NCI-H2227 (cell line): ENCODE data around the gene TBC1D3G.
"Not testable (repeated sequence)": the region's sequence is repeated elsewhere in the genome, so short reads cannot be mapped to it uniquely, and the experiment has no call there.

Source experiments
- DNase-seq: peaks from one replicate; lab custom pipeline; 2025; ENCODE audit not compliant: unreplicated experiment; lab: John Stamatoyannopoulos, UW

The TBC1D3G gene

DNA sequence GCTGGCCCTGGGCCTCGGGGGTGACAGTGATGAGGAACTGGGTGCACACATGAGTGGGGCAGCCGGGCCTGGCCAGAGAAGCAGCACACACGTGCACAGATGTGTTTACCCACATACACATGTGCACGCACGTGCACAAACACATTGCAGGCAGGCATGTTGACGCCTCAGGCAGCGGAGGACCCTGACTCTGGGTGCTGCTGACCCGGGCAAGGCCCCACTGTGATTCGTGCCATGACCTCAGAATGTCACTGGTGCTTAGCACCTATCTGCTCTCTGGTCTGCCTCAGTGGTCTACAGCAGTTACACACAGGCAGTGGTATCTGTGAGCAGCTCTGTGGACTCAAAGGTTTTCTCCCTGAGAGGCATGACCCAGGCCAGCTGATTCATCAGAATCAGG is at the start of gene TBC1D3G:
Gene TBC1D3G, plus strand, starts transcription at position 301 of the 400 bp plus-strand sequence. CDS start 1,528 bp downstream, outside the sequence.
- DNase-seq, result not testable (repeated sequence)

DNA sequence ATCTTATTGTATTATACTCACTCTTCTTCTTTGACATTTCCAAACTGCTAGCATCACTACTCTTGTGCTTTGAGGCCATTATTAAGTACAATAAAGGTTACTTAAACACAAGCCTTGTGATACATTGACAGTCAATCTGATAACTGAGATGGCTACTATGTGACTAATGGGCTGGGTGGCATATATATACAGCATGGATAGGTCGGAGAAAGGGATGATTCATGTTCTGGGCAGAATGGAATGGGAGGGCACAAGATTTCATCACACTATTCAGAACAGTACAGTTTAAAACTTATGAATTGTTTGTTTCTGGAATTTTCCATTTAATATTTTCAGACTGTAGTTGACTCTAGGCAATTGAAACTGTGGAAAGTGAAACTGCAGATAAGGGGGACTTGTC is 40.4 kb upstream of the TBC1D3G start:
- not testable (repeated sequence) for DNase-seq

DNA sequence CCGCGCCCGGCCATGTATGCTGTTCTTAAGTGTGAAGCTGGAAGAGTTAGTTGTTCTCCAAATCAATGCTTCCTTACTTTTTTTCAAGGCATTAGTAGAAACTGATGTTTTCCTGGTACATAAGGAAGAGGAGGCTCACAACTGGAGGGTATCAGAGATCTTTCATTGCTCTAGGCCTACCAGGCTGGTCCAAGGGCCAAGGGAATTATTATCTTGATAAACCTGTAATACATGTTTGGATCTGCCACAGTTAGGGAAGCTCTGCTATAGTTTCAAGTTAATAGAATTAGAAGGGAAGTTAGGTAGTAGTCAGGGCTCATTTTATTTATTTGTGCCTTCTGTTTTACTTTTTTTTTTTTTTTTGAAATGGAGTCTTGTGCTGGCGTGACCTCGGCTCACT is 39.5 kb upstream of the TBC1D3G start:
- DNase-seq, result not testable (repeated sequence)

DNA sequence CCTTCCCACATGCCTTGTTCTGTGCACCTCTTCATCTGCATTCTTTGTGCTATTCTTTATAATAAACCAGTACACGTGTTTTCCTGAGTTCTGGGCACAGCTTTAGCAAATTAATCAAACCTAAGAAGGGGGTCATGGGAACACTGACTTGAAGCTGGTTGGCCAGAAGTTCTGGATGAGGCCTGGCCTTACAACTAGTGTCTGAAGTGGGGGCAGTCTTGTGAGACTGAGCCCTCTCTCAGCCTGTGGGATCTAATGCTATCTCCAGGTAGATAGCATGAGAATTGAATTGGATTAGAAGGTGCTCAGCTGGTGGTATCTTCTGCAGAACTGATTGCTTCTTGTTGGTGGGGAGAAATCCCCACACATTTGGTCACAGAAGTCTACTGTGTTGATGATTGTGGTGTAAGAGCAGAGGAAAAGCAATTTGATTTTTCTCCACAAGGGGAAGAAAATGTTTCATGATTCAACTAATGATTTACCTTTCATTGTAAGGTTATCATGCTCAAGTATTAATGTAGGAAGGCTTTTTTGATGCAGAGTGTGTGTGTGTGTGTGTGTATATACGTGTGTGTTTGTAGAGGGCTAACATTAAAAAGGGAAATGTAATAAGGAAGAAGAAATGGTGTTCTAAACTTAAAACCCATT is 33.6 kb upstream of the TBC1D3G start:
- DNase-seq, result not testable (repeated sequence)

DNA sequence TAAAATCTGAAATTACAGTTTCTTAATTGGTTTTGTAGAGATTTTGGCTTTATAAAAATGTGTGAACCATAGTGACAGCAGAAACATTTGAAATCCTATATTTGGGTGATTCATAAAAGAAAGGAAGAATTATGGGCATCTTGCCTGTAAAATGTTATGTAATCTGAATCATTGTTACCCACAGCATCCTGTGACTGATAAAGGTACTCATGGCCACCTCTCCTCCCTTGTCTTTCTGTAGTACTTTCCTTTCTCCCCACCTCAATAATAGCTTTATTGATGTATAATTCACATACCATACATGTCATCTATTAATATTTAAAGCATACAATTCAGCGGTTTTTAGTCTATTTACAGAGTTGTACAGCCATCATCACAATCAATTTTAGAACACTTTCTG is 28.5 kb upstream of the TBC1D3G start:
- DNase-seq, result not testable (repeated sequence)

DNA sequence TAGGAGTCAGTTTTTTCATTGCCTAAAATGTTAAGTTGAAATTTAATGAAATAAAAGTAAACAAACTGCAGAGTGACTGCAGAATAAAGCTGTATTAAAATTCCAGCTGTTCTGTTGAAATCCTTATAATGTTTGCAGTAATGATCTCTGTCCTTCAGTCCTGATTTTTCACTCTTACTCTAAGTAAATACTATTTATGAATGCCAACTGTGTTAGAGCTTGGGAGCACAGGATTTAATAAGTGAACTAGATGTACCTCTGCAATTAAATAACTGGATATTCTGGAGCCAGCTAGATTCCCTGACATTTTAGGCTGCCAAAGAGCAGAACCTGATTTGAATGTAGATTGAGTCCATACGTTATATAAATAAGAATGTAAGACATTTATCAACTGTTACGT is 7.9 kb upstream of the TBC1D3G start:
- not testable (repeated sequence) for DNase-seq

DNA sequence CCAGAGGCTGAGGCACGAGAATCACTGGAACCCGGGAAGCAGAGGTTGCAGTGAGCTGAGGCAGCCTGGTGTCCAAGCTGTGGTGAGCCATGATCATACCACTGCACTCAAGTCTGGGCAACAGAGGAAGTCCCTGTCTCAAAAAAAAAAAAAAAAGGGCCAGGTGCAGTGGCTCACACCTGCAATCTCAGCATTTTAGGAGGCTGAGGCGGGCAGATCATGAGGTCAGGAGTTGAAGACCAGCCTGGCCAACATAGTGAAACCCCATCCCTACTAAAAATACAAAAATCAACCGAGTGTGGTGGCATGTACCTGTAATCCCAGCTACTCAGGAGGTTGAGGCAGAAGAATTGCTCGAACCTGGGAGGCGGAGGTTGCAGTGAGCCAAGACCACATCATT is 38.8 kb downstream of the TBC1D3G start:
- DNase-seq, result not testable (repeated sequence)

DNA sequence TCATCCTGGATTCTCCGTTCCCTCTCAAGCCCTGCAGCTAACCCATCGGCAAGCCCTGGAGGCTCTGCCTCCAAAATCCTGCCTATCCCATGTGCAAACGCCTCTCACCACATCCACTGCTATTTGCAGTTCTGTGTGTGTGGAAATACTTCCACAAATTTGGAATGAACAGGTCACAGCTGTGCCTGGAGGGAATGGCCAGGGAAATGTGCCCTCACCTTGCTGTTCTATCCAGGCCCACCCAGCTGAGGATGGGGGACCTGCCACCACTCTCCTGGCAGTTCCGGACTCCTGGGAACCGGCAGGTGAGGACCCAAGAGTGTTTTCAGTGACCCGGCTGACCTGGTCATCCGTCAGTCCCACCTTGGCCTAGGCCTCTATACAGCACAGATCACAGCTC is 52.3 kb downstream of the TBC1D3G start:
- DNase-seq, result not testable (repeated sequence)
